ENCODE data around the gene SYF2.

GRCh38 chr1:25201006-25201405, 31.3 kb downstream of the SYF2 start:
- TF ChIP-seq CTCF (IDR thresholded peaks at IDR 0.05) (no peak), EP300 (IDR thresholded peaks at IDR 0.05) (no peak)
